Fibroblast of the aortic adventitia (primary cell): ENCODE measurements around the gene STRA6. TPM values are rescaled to one million over a fixed set of nuclear protein-coding genes. Genes with fewer than 3 reads are reported as not detected.

Experiments used
- DNase-seq: peaks from one replicate; pipeline ENCODE4 v3.0.0-alpha.2; 2010; ENCODE audit warnings: low read depth
- H3K4me3 ChIP-seq: 2 replicates; pipeline ENCODE4 v1.5.1; 2011; ENCODE audit warnings: low read depth, mild to moderate bottlenecking, control low read depth, low read length, moderate library complexity
- CTCF ChIP-seq: IDR thresholded peaks from 2 replicates; pipeline ENCODE4 v1.5.1; 2011; ENCODE audit warnings: mild to moderate bottlenecking, low read length, control low read depth, inconsistent platforms; ENCODE audit not compliant: insufficient read depth
- total RNA-seq: library from RNA; depleted of rRNA; stranded (reverse); fragments of >200 nt; gene quantifications from 2 replicates; pipeline ENCODE4 v1.2.3, GENCODE V29; 2012; ENCODE audit warnings: low replicate concordance

Gene STRA6
- total RNA-seq, 1 donor: 0.18 TPM

- DNase-seq: no peak
- no peak overlapping the region for H3K4me3 ChIP-seq
- no peak for TF ChIP-seq CTCF
Measured at GRCh38 chr15:74220475-74221248, 18.1 kb upstream of the STRA6 start.

- no peak for DNase-seq
- no peak overlapping the region for H3K4me3 ChIP-seq
- TF ChIP-seq CTCF: no peak
Measured at GRCh38 chr15:74217907-74218885, 15.6 kb upstream of the STRA6 start.

GRCh38 chr15:74216949-74217348 is 14.4 kb upstream of the STRA6 start:
- no peak overlapping the region for H3K4me3 ChIP-seq
- DNase-seq: no peak
- TF ChIP-seq CTCF: no peak

- H3K4me3 ChIP-seq: no peak overlapping the region
- DNase-seq: no peak
- no peak for TF ChIP-seq CTCF
Measured at GRCh38 chr15:74215958-74216357, 13.4 kb upstream of the STRA6 start.

GRCh38 chr15:74214324-74215021 is 11.9 kb upstream of the STRA6 start:
- no peak overlapping the region for H3K4me3 ChIP-seq
- no peak for DNase-seq
- no peak for TF ChIP-seq CTCF

DNA sequence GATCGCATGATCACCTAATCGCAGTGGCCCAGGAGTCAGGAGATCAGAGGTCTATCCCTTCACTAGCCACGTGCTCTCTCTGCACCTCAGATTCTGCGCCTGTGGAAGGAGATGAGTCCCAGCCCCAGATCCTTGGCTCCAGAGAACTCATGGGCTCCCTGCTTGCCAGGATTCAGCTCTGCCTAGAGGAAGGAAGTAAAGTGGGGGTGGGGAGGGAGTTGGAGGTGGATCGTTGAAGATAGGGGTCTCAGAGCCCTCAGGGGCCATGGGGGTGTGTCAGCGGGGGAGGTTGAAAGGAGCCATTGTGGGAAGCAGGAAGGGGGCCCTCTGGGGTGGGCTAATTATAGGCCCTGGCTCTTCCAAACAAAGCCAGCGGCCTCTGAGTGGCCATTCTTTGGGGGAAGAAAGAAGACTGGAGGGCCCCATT is 11.3 kb upstream of the STRA6 start:
- TF ChIP-seq CTCF: no peak
- H3K4me3 ChIP-seq: no peak overlapping the region
- DNase-seq: no peak
